Activated gamma-delta T cell treated with anti-CD3 and anti-CD28 coated beads, Interleukin-2, amount 50 U/mL, for 16 hours (primary cell): ENCODE data around the gene SLC38A1.

Experiments
- DNase-seq: peaks from one replicate; pipeline ENCODE4 v3.0.0-alpha.2; 2020; ENCODE audit warnings: low read depth

The SLC38A1 gene

DNA sequence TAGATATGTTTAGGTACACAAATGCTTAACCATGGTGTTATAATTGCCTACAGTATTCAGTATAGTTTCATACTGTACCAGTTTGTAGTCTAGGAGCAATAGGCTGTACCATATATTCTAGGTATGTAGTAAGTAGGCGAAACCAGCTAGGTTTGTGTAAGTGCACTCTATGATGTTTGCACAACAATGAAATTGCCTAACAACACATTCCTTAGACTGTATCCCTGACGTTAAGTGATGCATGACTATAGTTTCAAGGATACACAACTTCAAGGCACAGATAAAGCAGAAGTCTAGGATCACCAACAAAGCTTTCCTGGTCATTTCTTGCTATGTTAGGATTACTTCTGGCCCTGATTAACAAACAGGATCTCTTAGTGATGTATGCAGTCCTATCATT, 135.1 kb downstream of the SLC38A1 start:
- DNase-seq: no peak
